Measurements from ENCODE around the gene GPN1.
"Not testable (repeated sequence)": the region's sequence is repeated elsewhere in the genome, so short reads cannot be mapped to it uniquely, and the experiment has no call there.

The GPN1 gene

DNA sequence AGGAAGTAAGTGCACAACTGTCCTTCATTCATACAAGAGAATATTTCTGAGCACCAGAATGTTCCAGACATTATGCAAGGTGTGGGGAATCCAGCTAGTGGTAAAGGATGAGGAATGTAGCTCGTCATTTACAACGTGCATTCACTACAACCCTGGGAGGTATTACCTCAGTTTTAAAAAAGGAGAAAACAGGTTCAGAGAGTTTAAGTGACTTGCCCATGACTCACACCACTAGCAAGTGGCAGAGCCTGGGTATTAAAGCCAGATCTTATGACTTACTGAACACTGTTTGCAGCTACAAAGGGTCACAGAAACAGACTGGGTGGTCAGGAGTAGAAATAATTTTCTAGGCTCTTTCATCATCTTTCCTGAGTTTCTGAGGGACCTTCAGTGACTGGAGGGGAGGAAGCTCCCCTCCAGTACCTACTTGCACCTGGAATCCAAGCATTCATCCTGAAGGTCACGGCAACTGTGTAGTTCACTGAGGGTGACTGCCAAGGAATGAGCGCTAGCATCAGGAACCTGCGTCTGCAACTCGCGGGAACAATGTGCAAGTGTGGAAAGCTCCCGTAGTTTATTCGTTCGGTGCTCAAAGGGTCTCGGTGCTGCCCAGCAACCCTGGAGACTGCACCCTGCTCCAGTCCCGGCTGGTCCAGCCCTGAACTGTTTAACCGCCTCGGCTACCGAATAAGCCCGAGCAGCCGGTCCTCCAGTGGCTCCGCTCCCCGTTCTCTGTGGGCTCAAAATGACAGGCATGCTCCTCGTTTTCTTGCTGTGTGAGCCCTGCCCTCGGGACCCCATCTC is 685 bp upstream of the GPN1 start:
- peak in 1 of 5 donors; percentile 7 for DNase-seq

DNA sequence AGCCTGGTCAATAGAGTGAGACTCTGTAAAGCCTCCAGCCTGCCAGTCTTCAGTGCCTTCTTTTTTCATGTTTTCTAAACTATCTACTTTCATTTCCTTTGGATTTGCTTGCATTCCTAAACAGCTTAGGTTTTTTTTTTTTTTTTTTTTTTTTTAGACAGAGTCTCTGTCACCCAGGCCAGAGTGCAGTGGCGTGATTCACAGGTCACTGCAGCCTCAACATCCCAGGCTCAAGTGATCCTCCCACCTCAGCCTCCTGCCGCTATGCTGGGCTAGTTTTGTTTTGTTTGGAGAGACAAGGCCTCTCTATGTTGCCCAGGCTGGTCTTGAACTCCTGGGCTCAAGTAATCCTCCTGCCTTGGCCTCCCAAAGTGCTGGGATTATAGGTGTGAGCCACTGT is 1.4 kb downstream of the GPN1 start:
- DNase-seq: not testable (repeated sequence)

DNA sequence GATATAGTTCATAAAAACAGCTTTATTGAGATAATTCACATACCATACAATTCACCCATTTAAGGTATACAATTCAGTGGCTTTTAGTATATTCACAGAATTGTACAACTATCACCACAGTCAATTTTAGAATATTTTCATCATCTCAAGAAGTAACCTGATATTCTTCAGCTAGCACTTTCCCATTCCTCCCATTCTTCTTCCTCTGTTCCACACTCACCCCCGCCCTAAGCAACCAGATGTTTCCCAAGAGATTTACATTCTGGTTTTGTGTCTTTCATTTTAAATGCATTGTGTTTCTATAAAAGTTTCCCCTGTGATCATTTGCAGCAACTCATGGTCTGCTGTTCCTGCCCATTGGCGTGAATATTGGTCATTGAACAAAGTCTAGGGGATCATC is 5.4 kb downstream of the GPN1 start:
- no peak for DNase-seq

DNA sequence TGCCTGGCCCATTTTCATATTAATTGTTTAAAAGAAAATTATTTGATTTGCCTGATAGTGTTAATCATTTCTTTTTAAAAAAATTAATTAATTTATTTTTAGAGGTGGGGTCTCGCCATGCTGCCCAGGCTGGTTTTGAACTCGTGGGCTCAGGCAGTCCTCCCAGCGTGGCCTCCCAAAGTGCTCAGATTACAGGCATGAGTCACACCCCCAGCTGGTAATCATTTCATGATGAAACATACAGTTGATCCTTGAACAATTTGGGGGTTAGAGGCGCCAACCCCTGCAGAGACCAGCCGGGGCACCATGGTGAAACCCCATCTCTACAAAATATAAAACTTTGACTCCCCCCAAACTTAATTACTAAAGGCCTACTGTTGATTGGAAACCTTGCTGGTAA is 7.9 kb downstream of the GPN1 start:
- DNase-seq: no peak

- peak in 1 of 5 donors; percentile 62 for DNase-seq
Measured at GRCh38 chr2:27638037-27638637, 9.3 kb downstream of the GPN1 start.

- peak in 1 of 5 donors; percentile 15 for DNase-seq
Measured at GRCh38 chr2:27638709-27639108, 9.9 kb downstream of the GPN1 start.

- DNase-seq: no peak
Measured at GRCh38 chr2:27640722-27641245, 11.9 kb downstream of the GPN1 start.

- no peak for DNase-seq
Measured at GRCh38 chr2:27645197-27645596, 16.3 kb downstream of the GPN1 start.

GRCh38 chr2:27647289-27647688 is 18.4 kb downstream of the GPN1 start:
- no peak for DNase-seq

DNA sequence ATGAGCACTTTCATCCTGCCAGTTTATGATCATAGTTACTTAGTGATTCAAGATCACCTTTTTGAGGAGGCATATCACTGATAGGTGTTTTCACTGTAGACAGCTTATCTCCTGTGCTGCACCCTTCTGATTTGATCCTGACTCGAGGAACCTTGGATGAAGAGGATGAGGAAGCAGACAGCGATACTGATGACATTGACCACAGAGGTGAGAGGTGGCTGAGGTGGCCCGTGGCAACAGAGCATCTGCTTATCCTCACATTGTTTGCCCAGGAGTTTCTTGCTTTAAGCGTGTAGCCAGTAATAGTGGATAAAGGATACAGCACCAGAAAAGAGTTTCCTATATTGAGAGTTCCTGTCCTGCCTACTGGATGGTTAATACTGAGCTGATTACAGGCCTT is 18.9 kb downstream of the GPN1 start:
- no peak for DNase-seq

GRCh38 chr2:27651056-27651455 is 22.2 kb downstream of the GPN1 start:
- DNase-seq: no peak

DNA sequence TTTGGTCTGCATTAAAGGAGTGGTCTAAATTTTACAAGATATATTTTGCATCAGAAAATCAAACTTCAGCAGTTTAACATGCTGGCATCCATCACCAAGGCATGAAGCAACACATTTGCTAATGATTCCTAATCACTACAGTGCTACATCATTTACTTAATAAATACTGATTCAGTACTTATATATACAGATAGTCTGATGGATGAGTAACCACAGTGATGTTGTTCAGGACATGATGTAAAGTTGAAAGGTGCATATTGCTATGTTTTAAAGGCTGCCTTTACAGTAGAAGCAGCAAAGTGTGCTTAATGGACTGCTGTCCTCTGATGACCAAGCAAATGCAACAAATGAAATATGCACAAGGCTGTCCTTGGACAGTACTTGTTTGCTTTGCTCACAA is 23.5 kb downstream of the GPN1 start:
- DNase-seq: no peak

GRCh38 chr2:27652790-27653189 is 23.9 kb downstream of the GPN1 start:
- DNase-seq: no peak

- DNase-seq: no peak
Measured at GRCh38 chr2:27653397-27653796, 24.5 kb downstream of the GPN1 start.

DNA sequence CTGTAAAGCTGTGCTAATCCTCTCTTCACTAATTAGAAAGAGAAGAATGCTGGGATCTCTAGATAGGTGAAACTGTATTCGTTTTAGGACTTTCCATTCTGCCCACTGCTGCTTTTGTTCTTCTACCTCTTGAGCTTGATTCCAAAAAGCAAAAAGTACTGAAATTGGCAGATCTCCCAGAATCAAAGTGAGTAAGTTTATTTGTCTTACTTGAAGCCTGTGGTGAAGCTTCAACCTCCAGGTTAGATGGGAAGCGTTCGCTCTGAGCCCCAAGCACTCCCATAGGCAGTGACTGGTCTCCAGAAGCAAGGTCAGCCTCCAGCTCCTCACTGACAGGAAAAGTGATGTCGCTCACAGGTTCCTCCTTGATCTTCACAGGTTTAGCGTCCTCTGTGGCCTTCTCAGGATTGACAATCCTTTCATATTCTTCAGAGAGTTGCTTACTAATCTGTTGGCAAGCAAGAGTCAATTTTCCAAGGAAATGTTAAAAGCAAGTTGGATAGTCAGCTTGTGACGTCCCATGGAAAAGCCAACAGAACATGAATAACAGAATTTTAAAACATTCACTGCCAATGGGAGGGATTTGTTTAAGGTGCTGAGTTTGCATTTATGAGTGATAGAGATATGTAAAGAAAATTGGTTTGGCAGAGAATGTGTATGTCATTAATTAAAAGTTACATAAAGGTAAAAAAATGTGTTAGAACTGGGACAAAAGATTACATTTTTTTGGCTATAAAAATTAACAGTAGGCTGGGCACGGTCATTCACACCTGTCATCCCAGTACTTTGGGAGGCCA is 26.5 kb downstream of the GPN1 start:
- no peak for DNase-seq

DNA sequence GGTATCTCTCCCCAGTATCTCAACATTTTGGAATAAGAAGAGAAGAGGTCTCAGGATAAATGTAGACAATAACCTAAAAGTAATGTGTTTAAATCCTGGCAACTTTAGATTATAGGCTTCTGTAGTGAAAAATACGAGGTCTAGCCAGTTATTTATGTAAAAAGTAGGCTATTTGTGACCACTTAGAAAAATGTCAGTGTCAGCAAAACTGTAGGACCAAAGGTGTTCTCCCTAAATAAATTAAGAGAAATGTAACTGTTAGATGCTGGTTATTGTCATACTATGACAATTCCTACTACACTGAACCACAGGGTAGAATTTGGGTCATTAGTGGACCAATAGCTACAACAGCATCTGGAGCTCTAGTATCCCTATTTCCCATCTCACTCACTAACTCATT is 32.5 kb downstream of the GPN1 start:
- no peak for DNase-seq

GRCh38 chr2:27663285-27664153 is 34.7 kb downstream of the GPN1 start, which contains the start of the genes SLC4A1AP and SUPT7L:
TSS of gene SLC4A1AP (plus strand) at chr2:27663889. CDS start at chr2:27663915, 26 bp downstream.
TSS of gene SUPT7L (minus strand) at chr2:27663614. CDS start at chr2:27662192, 1,422 bp downstream.
- peak; percentile 46 to 86 (median 61) for DNase-seq

- peak in 1 of 5 donors; percentile 12 for DNase-seq
Measured at GRCh38 chr2:27664154-27664574, 35.3 kb downstream of the GPN1 start.

GRCh38 chr2:27664622-27665363 is 35.9 kb downstream of the GPN1 start:
- DNase-seq: no peak

DNA sequence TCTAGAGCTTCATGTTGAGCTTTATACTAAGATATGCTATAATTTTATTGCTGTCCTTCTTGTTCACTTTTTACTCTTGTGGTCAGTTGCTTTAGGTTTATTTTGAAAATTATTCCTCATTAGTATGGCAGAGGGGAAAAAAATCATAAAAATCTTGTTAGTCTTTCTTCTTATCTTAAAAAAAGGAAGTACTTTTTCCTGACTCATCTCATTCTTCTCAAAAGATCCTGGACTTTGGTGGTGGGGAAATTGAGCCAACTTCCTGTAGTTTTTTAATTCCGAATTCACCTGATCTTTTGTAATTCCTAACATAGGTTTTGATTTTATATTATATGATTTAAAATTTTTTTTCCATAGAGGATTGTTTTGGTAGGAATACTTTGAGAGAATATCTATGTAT is 38.6 kb downstream of the GPN1 start:
- no peak for DNase-seq

DNA sequence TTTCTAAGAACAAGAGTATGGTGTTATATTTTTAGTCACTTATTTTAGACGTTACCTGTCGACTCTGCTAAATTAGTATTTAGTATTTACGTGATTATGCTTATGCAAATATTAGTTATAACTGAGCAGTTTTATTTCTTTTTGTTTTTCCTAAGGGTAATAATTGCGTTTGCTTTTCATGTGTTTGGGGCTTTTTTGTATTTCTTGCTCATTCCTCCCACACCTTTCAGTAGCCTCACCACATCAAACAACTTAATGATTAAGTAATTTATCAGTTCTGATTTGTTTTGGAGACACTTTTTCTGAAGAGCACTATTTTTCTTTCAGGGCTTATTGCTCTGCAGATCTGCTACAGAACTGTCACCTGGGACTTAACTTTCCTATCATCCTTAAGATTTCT is 42.4 kb downstream of the GPN1 start:
- DNase-seq: no peak
